H1 (cell line): ENCODE data around the gene USH2A. TPM values are rescaled to one million over a fixed set of nuclear protein-coding genes. Genes with fewer than 3 reads are reported as not detected.

Experiments used
- CTCF ChIA-PET: fragments of 300-600 bp; sonication (Branson Sonifier 250); formaldehyde crosslinking; loops from one replicate; lab custom pipeline; 2021; ENCODE audit not compliant: partially characterized antibody; lab: Charles Lee
- POLR2A ChIA-PET: fragments of 300-600 bp; sonication (Branson Sonifier 250); formaldehyde crosslinking; loops from one replicate; lab custom pipeline; 2021; ENCODE audit warnings: inconsistent platforms; ENCODE audit not compliant: partially characterized antibody; lab: Charles Lee
- DNase-seq, 2 experiments: peaks; one replicate each; pipeline versions ENCODE4 v3.0.0 to v3.0.0-alpha.2; 2010 to 2022; ENCODE audit warnings: low spot score in 2 of 2, low read depth in 1 of 2, mixed read lengths in 1 of 2
- FAIRE-seq: peaks from 2 replicates; lab custom pipeline; 2011; peaks lifted over from hg19 to GRCh38; lab: Jason Lieb, UNC
- H2AFZ ChIP-seq: 2 replicates; pipeline ENCODE4 v1.8.1; 2012; ENCODE audit warnings: low read length, inconsistent platforms
- H2AK5ac ChIP-seq: 2 replicates; pipeline ENCODE4 v1.6.1; 2013; ENCODE audit warnings: low read depth, low read length
- H2BK120ac ChIP-seq: replicated peaks from 2 replicates; pipeline ENCODE3; 2013; ENCODE audit warnings: low read depth, low read length, inconsistent platforms
- H2BK12ac ChIP-seq: 2 replicates; pipeline ENCODE4 v1.6.1; 2013; ENCODE audit warnings: low read depth, low read length
- H2BK15ac ChIP-seq: 2 replicates; pipeline ENCODE4 v1.6.1; 2013; ENCODE audit warnings: low read length
- H2BK20ac ChIP-seq: 2 replicates; pipeline ENCODE4 v1.6.1; 2013; ENCODE audit warnings: low read length
- H2BK5ac ChIP-seq: 2 replicates; pipeline ENCODE4 v1.6.1; 2013; ENCODE audit warnings: low read depth, low read length
- H3K14ac ChIP-seq: 2 replicates; pipeline ENCODE4 v1.6.1; 2013; ENCODE audit warnings: inconsistent platforms; ENCODE audit not compliant: insufficient read length
- H3K18ac ChIP-seq: 2 replicates; pipeline ENCODE4 v1.6.1; 2013; ENCODE audit warnings: low read length; ENCODE audit errors: extremely low read depth
- H3K23ac ChIP-seq: 2 replicates; pipeline ENCODE4 v1.6.1; 2013; ENCODE audit warnings: inconsistent platforms; ENCODE audit not compliant: insufficient read length
- H3K23me2 ChIP-seq: 2 replicates; pipeline ENCODE4 v1.6.1; 2013; ENCODE audit warnings: low read depth, low read length
- H3K27ac ChIP-seq: 2 replicates; pipeline ENCODE4 v1.6.1; 2011; ENCODE audit warnings: low read depth, low read length, inconsistent platforms
- H3K27me3 ChIP-seq, 4 experiments: replicated peaks in 1 of 4; 1 replicate in 1 of 4; 2 replicates in 3 of 4; pipeline versions ENCODE4 v1.6.1 to v1.8.1; 2011 to 2013; ENCODE audit warnings: low read length in 3 of 4, mild to moderate bottlenecking in 3 of 4, inconsistent platforms in 2 of 4, mixed read lengths in 2 of 4, moderate library complexity in 1 of 4; ENCODE audit not compliant: control insufficient read depth in 3 of 4, insufficient read depth in 3 of 4; ENCODE audit errors: extremely low read depth in 1 of 4
- H3K36me3 ChIP-seq, 4 experiments: 2 replicates each; pipeline versions ENCODE4 v1.6.1 to v1.8.1; 2011 to 2013; ENCODE audit warnings: mild to moderate bottlenecking in 4 of 4, low read length in 3 of 4, moderate library complexity in 2 of 4, control low read depth in 1 of 4, inconsistent platforms in 1 of 4; ENCODE audit not compliant: insufficient read depth in 4 of 4, control insufficient read depth in 2 of 4
- H3K4ac ChIP-seq: replicated peaks from 2 replicates; pipeline ENCODE3; 2013; ENCODE audit warnings: low read length, low read depth, mixed read lengths, inconsistent platforms; ENCODE audit not compliant: insufficient read length
- H3K4me1 ChIP-seq, 4 experiments: replicated peaks in 1 of 4; 1 replicate in 1 of 4; 2 replicates in 3 of 4; pipeline versions ENCODE4 v1.6.1 to v1.8.1; 2011 to 2013; ENCODE audit warnings: low read length in 3 of 4, inconsistent platforms in 2 of 4, mixed read lengths in 1 of 4; ENCODE audit not compliant: insufficient read depth in 4 of 4, control insufficient read depth in 3 of 4
- H3K4me2 ChIP-seq, 2 experiments: 2 replicates each; pipeline versions ENCODE4 v1.6.1 to v1.8.1; 2011 to 2013; ENCODE audit warnings: low read depth in 2 of 2, low read length in 2 of 2, control low read depth in 1 of 2, inconsistent platforms in 1 of 2, mild to moderate bottlenecking in 1 of 2; ENCODE audit not compliant: insufficient read depth in 1 of 2
- H3K4me3 ChIP-seq, 4 experiments: fragments of 200-600, 300-600 bp in 1 of 4; sonication (generic), shearing (Covaris generic), sonication (Bioruptor Twin) in 1 of 4; 2 replicates each; pipeline versions ENCODE4 v1.5.1 to v1.8.1; 2011 to 2016; ENCODE audit warnings: low read length in 4 of 4, low read depth in 3 of 4, control low read depth in 2 of 4, inconsistent platforms in 2 of 4, mild to moderate bottlenecking in 2 of 4, mixed read lengths in 1 of 4, moderate library complexity in 1 of 4; ENCODE audit not compliant: insufficient read depth in 2 of 4; ENCODE audit errors: extremely low read depth in 1 of 4
- H3K56ac ChIP-seq: replicated peaks from 2 replicates; pipeline ENCODE3; 2013; ENCODE audit warnings: low read depth, mild to moderate bottlenecking, mixed read lengths, low read length, inconsistent platforms; ENCODE audit not compliant: insufficient read length
- H3K79me1 ChIP-seq: 2 replicates; pipeline ENCODE4 v1.6.1; 2013; ENCODE audit warnings: low read depth, low read length, control low read depth
- H3K79me2 ChIP-seq, 2 experiments: 2 replicates each; pipeline versions ENCODE4 v1.6.1 to v1.8.1; 2012 to 2013; ENCODE audit warnings: low read length in 2 of 2, mild to moderate bottlenecking in 2 of 2, inconsistent platforms in 1 of 2; ENCODE audit not compliant: insufficient read depth in 2 of 2, control insufficient read depth in 1 of 2
- H3K9ac ChIP-seq, 4 experiments: replicated peaks in 1 of 4; 1 replicate in 1 of 4; 2 replicates in 3 of 4; pipeline versions ENCODE4 v1.6.1 to v1.8.1; 2011 to 2013; ENCODE audit warnings: low read depth in 3 of 4, low read length in 3 of 4, control low read depth in 2 of 4, mild to moderate bottlenecking in 2 of 4, moderate library complexity in 2 of 4, inconsistent platforms in 1 of 4; ENCODE audit errors: extremely low read depth in 1 of 4
- H3K9me3 ChIP-seq, 2 experiments: 2 replicates each; pipeline versions ENCODE4 v1.6.1 to v1.8.1; 2012 to 2013; ENCODE audit warnings: mild to moderate bottlenecking in 2 of 2, moderate library complexity in 2 of 2, control low read depth in 1 of 2, inconsistent platforms in 1 of 2, low read depth in 1 of 2, low read length in 1 of 2, mixed read lengths in 1 of 2; ENCODE audit not compliant: insufficient read depth in 2 of 2
- H4K20me1 ChIP-seq, 2 experiments: replicated peaks in 1 of 2; 2 replicates each; pipeline versions ENCODE3 to v1.8.1; 2011 to 2013; ENCODE audit warnings: inconsistent platforms in 2 of 2, low read length in 2 of 2, mild to moderate bottlenecking in 1 of 2; ENCODE audit not compliant: insufficient read depth in 2 of 2, control insufficient read depth in 1 of 2
- H4K5ac ChIP-seq: 2 replicates; pipeline ENCODE4 v1.6.1; 2013; ENCODE audit warnings: low read length, low read depth, mixed read lengths, inconsistent platforms; ENCODE audit not compliant: insufficient read length
- H4K8ac ChIP-seq: 2 replicates; pipeline ENCODE4 v1.8.0; 2013; ENCODE audit warnings: mild to moderate bottlenecking, moderate library complexity, low read length, inconsistent platforms; ENCODE audit not compliant: insufficient read depth; ENCODE audit errors: extremely low read depth
- H4K91ac ChIP-seq: replicated peaks from 2 replicates; pipeline ENCODE3; 2013; ENCODE audit warnings: low read length, mixed read lengths, inconsistent platforms; ENCODE audit not compliant: insufficient read length
- CTBP2 ChIP-seq: IDR thresholded peaks from 2 replicates; pipeline ENCODE4 v1.7.0; 2011; ENCODE audit warnings: borderline replicate concordance, mild to moderate bottlenecking, moderate library complexity, mixed read lengths, low read length; ENCODE audit not compliant: insufficient read depth, insufficient read length
- JUND ChIP-seq: IDR thresholded peaks from 2 replicates; pipeline ENCODE4 v1.6.1; 2011; ENCODE audit warnings: mild to moderate bottlenecking, improper control_type of control experiment, low read length
- NANOG ChIP-seq: IDR thresholded peaks from 2 replicates; pipeline ENCODE4 v1.6.1; 2011; ENCODE audit warnings: low read length, low read depth, mild to moderate bottlenecking, inconsistent platforms; ENCODE audit not compliant: insufficient read depth, poor library complexity, severe bottlenecking
- RNF2 ChIP-seq: fragments of 200-900, 300-1000 bp; sonication (generic); IDR thresholded peaks from 2 replicates; pipeline ENCODE4 v1.7.1; 2016; ENCODE audit warnings: borderline replicate concordance, low read depth, mild to moderate bottlenecking, antibody characterized with exemption, low read length; ENCODE audit not compliant: poor library complexity, severe bottlenecking; ENCODE audit errors: missing control alignments
- SP2 ChIP-seq: IDR thresholded peaks from 2 replicates; pipeline ENCODE4 v1.6.1; 2012; ENCODE audit warnings: mild to moderate bottlenecking, low read length, inconsistent platforms
- SRF ChIP-seq: IDR thresholded peaks from 2 replicates; pipeline ENCODE4 v1.6.1; 2011; ENCODE audit warnings: mild to moderate bottlenecking, low read depth, low read length, moderate library complexity
- TAF7 ChIP-seq: optimal IDR thresholded peaks from 2 replicates; pipeline ENCODE3; 2011; ENCODE audit warnings: low read depth, mild to moderate bottlenecking, inconsistent platforms, low read length, moderate library complexity, borderline replicate concordance
- WGBS, 2 experiments: shearing (Covaris generic) in 1 of 2; methylation state at CpG; one replicate each; pipeline versions ENCODE4 v1.1.6 to v1.1.7; 2013 to 2015; ENCODE audit warnings: low lambda C conversion rate in 2 of 2, mixed read lengths in 2 of 2, inconsistent platforms in 1 of 2, low coverage in 1 of 2, missing lambda C conversion rate in 1 of 2; ENCODE audit not compliant: insufficient replicate concordance in 2 of 2, insufficient coverage in 1 of 2, insufficient read length in 1 of 2; ENCODE audit errors: extremely low coverage in 1 of 2, missing lambda C conversion rate in 1 of 2; 5-methylcytosine and 5-hydroxymethylcytosine counted together
- polyA plus RNA-seq, 7 experiments: library from polyadenylated mRNA; depleted of rRNA in 3 of 7; stranded (reverse) in 5 of 7; unstranded in 2 of 7; fragments of >200 nt in 5 of 7; fragments of 200-250 nt in 2 of 7; gene quantifications; 1 replicate in 5 of 7; 2 replicates in 1 of 7; 4 replicates in 1 of 7; pipeline versions ENCODE4 v1.2.1 to v1.2.3, GENCODE V29; 2011 to 2013; ENCODE audit warnings: missing spikeins in 2 of 7, mixed read lengths in 2 of 7
- total RNA-seq: library from RNA; stranded (reverse); fragmentation: NEBNext Ultra II Directional; extraction: Animal tissue kit (Norgen Biotek cat#: 25700); gene quantifications from 2 replicates; pipeline ENCODE4 v1.2.1, GENCODE V29; 2021

The USH2A gene
- total and polyA plus RNA-seq, 2 of the 8 experiments (the other 6 are each of a cell fraction or from before 2014, with no cell fraction given): 0.02 to 0.17 TPM

GRCh38 chr1:216293683-216294082 lies 129.6 kb downstream of the USH2A start:
- no peak for FAIRE-seq
- Histone ChIP-seq H3K36me3 (no peaks in the 10 kb centered on the region), H4K8ac (no peak overlapping the region), H3K4ac (no peak overlapping the region), H3K4me1 (no peaks in the 10 kb centered on the region), H3K18ac (no peak overlapping the region), H3K23ac (no peak overlapping the region), H2BK20ac (no peak overlapping the region), H4K5ac (no peak overlapping the region), H2BK15ac (no peak overlapping the region), H3K4me3 (no peak overlapping the region), H3K14ac (no peak overlapping the region), H4K91ac (no peak overlapping the region), H2BK12ac (no peak overlapping the region), H3K56ac (no peak overlapping the region), H3K9ac (no peak overlapping the region), H3K4me2 (no peak overlapping the region), H2BK120ac (no peak overlapping the region), H2AFZ (no peak overlapping the region), H3K27ac (no peak overlapping the region), H3K27me3 (no peaks in the 10 kb centered on the region), H3K79me2 (no peaks in the 10 kb centered on the region), H3K23me2 (no peaks in the 10 kb centered on the region), H4K20me1 (no peaks in the 10 kb centered on the region), H3K79me1 (no peaks in the 10 kb centered on the region), H2BK5ac (no peak overlapping the region), H2AK5ac (no peak overlapping the region), H3K9me3 (no peaks in the 10 kb centered on the region)
- DNase-seq: no peak
- ChIA-PET POLR2A (no interaction called here), CTCF (no interaction called here)
- 89% methylated on average over 6 of the region's 6 CpGs; no CpG with 5 or more reads in 1 of the 2 experiments for WGBS, 2 experiments
- TF ChIP-seq TAF7 (no peak), RNF2 (no peak), SP2 (no peak), JUND (no peak), CTBP2 (no peak), NANOG (no peak), SRF (no peak)
